SK-N-SH (cell line): ENCODE data around the gene RABGAP1L. TPM values are rescaled to one million over a fixed set of nuclear protein-coding genes. Genes with fewer than 3 reads are reported as not detected.
"Not testable (repeated sequence)": the region's sequence is repeated elsewhere in the genome, so short reads cannot be mapped to it uniquely, and the experiment has no call there.

Experiments
- CTCF ChIA-PET: fragments of 300-600, 350-600 bp; formaldehyde crosslinking; extraction: SDS; loops from one replicate; lab custom pipeline; 2021; lab: Yijun Ruan, JAX
- POLR2A ChIA-PET: fragments of 350-600 bp; sonication (Branson Sonifier 250); formaldehyde crosslinking; extraction: SDS; loops from one replicate; lab custom pipeline; 2020; ENCODE audit warnings: antibody characterized with exemption, inconsistent platforms; lab: Yijun Ruan, JAX
- DNase-seq: peaks from one replicate; pipeline ENCODE4 v3.0.0; 2012
- H2AFZ ChIP-seq: fragments of 200-600 bp; sonication (generic); 2 replicates; pipeline ENCODE4 v1.8.1; 2016; ENCODE audit warnings: antibody characterized with exemption, mild to moderate bottlenecking, low read depth
- H3F3A ChIP-seq: fragments of 200-600 bp; sonication (generic); replicated peaks from 2 replicates; pipeline ENCODE3; 2016; ENCODE audit warnings: antibody characterized with exemption, mild to moderate bottlenecking; ENCODE audit not compliant: insufficient read depth
- H3K27ac ChIP-seq, 2 experiments: fragments of 200-500 bp in 1 of 2; fragments of 200-600 bp in 1 of 2; sonication (Bioruptor generic) in 1 of 2; sonication (generic), shearing (Covaris generic) in 1 of 2; 2 replicates each; pipeline versions ENCODE4 v1.5.1 to v1.6.1; 2014 to 2016; ENCODE audit warnings: low read depth in 2 of 2, inconsistent platforms in 1 of 2, low read length in 1 of 2, mild to moderate bottlenecking in 1 of 2, mixed read lengths in 1 of 2
- H3K27me3 ChIP-seq: fragments of 200-600 bp; sonication (generic), shearing (Covaris generic); 2 replicates; pipeline ENCODE4 v1.6.1; 2016; ENCODE audit warnings: mixed run types; ENCODE audit not compliant: insufficient read depth
- H3K36me3 ChIP-seq, 2 experiments: fragments of 200-500 bp in 1 of 2; fragments of 200-600 bp in 1 of 2; sonication (Bioruptor generic) in 1 of 2; sonication (generic) in 1 of 2; replicated peaks in 1 of 2; 2 replicates each; pipeline versions ENCODE3 to v1.5.1; 2014 to 2016; ENCODE audit warnings: low read length in 1 of 2, mild to moderate bottlenecking in 1 of 2; ENCODE audit not compliant: insufficient read depth in 2 of 2, control insufficient read depth in 1 of 2
- H3K4me1 ChIP-seq, 2 experiments: fragments of 200-500 bp in 1 of 2; fragments of 200-600 bp in 1 of 2; sonication (Bioruptor generic) in 1 of 2; sonication (generic), shearing (Covaris generic) in 1 of 2; 2 replicates each; pipeline versions ENCODE4 v1.5.1 to v1.6.1; 2014 to 2016; ENCODE audit warnings: low read depth in 1 of 2, low read length in 1 of 2, mixed run types in 1 of 2; ENCODE audit not compliant: insufficient read depth in 2 of 2, control insufficient read depth in 1 of 2
- H3K4me2 ChIP-seq: fragments of 200-600 bp; sonication (generic), shearing (Covaris generic); 2 replicates; pipeline ENCODE4 v1.6.1; 2017; ENCODE audit warnings: mixed run types
- H3K4me3 ChIP-seq, 2 experiments: fragments of 200-500 bp in 1 of 2; fragments of 200-600 bp in 1 of 2; sonication (Bioruptor generic) in 1 of 2; sonication (generic), shearing (Covaris generic) in 1 of 2; 2 replicates each; pipeline versions ENCODE4 v1.5.1 to v1.8.1; 2014 to 2016; ENCODE audit warnings: low read depth in 2 of 2, inconsistent platforms in 1 of 2, low read length in 1 of 2, mild to moderate bottlenecking in 1 of 2, mixed read lengths in 1 of 2, moderate library complexity in 1 of 2
- H3K79me2 ChIP-seq: fragments of 200-600 bp; sonication (generic); 2 replicates; pipeline ENCODE4 v1.8.1; 2017; ENCODE audit warnings: mild to moderate bottlenecking; ENCODE audit not compliant: insufficient read depth
- H3K9ac ChIP-seq: fragments of 200-600 bp; sonication (generic); 2 replicates; pipeline ENCODE4 v1.6.1; 2017; ENCODE audit warnings: mixed run types
- H3K9me2 ChIP-seq: fragments of 200-600 bp; sonication (generic); 2 replicates; pipeline ENCODE4 v1.6.1; 2017; ENCODE audit warnings: mixed run types
- H3K9me3 ChIP-seq: fragments of 200-600 bp; sonication (generic); 2 replicates; pipeline ENCODE4 v1.6.1; 2017; ENCODE audit warnings: mixed run types, mild to moderate bottlenecking, moderate library complexity
- H4K20me1 ChIP-seq: fragments of 200-600 bp; sonication (generic); 2 replicates; pipeline ENCODE4 v1.6.1; 2017; ENCODE audit warnings: mild to moderate bottlenecking, mixed run types; ENCODE audit not compliant: insufficient read depth
- EP300 ChIP-seq, 2 experiments: IDR thresholded peaks; 2 replicates each; pipeline versions ENCODE4 v1.4.0 to v1.6.1; 2012; ENCODE audit warnings: borderline replicate concordance in 1 of 2, low read depth in 1 of 2, low read length in 1 of 2
- EZH2phosphoT487 ChIP-seq: fragments of 200-600 bp; sonication (generic); IDR thresholded peaks from 2 replicates; pipeline ENCODE4 v1.6.1; 2017; ENCODE audit warnings: low read depth, mixed run types, mild to moderate bottlenecking, antibody characterized with exemption, moderate library complexity, borderline replicate concordance
- FOSL2 ChIP-seq: IDR thresholded peaks from 2 replicates; pipeline ENCODE4 v1.4.0; 2012; ENCODE audit warnings: low read depth, mild to moderate bottlenecking, moderate library complexity, borderline replicate concordance
- FOXM1 ChIP-seq: IDR thresholded peaks from 2 replicates; pipeline ENCODE4 v1.4.0; 2012; ENCODE audit warnings: low read depth, mild to moderate bottlenecking
- GATA2 ChIP-seq: sonication (generic); formaldehyde crosslinking; IDR thresholded peaks from 2 replicates; pipeline ENCODE4 v1.5.0; 2020; ENCODE audit warnings: mild to moderate bottlenecking, missing genetic modification reagents
- POLR2AphosphoS5 ChIP-seq: IDR thresholded peaks from 2 replicates; pipeline ENCODE4 v1.6.1; 2012; ENCODE audit warnings: low read depth, low read length
- SMC3 ChIP-seq: IDR thresholded peaks from 2 replicates; pipeline ENCODE4 v1.6.1; 2012; ENCODE audit warnings: low read depth, low read length, improper control_type of control experiment
- TAF1 ChIP-seq: IDR thresholded peaks from 2 replicates; pipeline ENCODE4 v1.6.1; 2012; ENCODE audit warnings: low read depth, mild to moderate bottlenecking, low read length, moderate library complexity, borderline replicate concordance
- TEAD4 ChIP-seq: IDR thresholded peaks from 2 replicates; pipeline ENCODE4 v1.4.0; 2012; ENCODE audit warnings: mild to moderate bottlenecking, borderline replicate concordance; ENCODE audit not compliant: insufficient read depth
- YY1 ChIP-seq: IDR thresholded peaks from 2 replicates; pipeline ENCODE4 v1.4.0; 2012; ENCODE audit warnings: low read depth, mild to moderate bottlenecking
- WGBS: methylation state at CpG from one replicate; pipeline ENCODE4 v1.1.6; 2017; ENCODE audit warnings: low lambda C conversion rate; 5-methylcytosine and 5-hydroxymethylcytosine counted together
- polyA plus RNA-seq, 3 experiments: library from polyadenylated mRNA; depleted of rRNA; stranded (reverse); fragments of >200 nt; gene quantifications; 2 replicates each; pipeline ENCODE4 v1.2.3, GENCODE V29; 2012
- TF ChIP-seq, protein P1 (sequence below): fragments of 150-350 bp; IDR thresholded peaks from 2 replicates; pipeline ENCODE4 v1.6.1; 2017; ENCODE audit warnings: antibody characterized with exemption, low read length, low read depth, borderline replicate concordance
- TF ChIP-seq, protein P2 (sequence below): fragments of 200-600 bp; sonication (generic); IDR thresholded peaks from 2 replicates; pipeline ENCODE4 v1.6.1; 2017; ENCODE audit warnings: antibody characterized with exemption, mild to moderate bottlenecking, moderate library complexity

RABGAP1L gene
- polyA plus RNA-seq, 1 of the 3 experiments (the other 2 are of a cell fraction), result 7.2 TPM

- H3F3A ChIP-seq, result no peaks in the 10 kb centered on the region
- H3K4me1 ChIP-seq, result no peaks in the 10 kb centered on the region
- no peaks in the 10 kb centered on the region for H3K27me3 ChIP-seq
- TF ChIP-seq, protein P1, sequence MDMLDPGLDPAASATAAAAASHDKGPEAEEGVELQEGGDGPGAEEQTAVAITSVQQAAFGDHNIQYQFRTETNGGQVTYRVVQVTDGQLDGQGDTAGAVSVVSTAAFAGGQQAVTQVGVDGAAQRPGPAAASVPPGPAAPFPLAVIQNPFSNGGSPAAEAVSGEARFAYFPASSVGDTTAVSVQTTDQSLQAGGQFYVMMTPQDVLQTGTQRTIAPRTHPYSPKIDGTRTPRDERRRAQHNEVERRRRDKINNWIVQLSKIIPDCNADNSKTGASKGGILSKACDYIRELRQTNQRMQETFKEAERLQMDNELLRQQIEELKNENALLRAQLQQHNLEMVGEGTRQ, result no peak
- TF ChIP-seq POLR2AphosphoS5 (no peak), SMC3 (no peak)
- TF ChIP-seq, all 33 proteins: peak for 0
- H3K36me3 ChIP-seq, result no peaks in the 10 kb centered on the region
- POLR2A ChIA-PET, result no interaction called here
- H3K4me2 ChIP-seq, result no peak overlapping the region
- H2AFZ ChIP-seq, result no peak overlapping the region
- WGBS, result 22% methylated on average over 3 of the region's 3 CpGs
- H3K9ac ChIP-seq, result no peak overlapping the region
- H3K27ac ChIP-seq, result no peak overlapping the region
- CTCF ChIA-PET, result interaction anchor here (1.0 kb wide), 1 partner anchor 211 kb away, joined by 3 read pairs; no protein-coding TSS in a partner anchor
- H4K20me1 ChIP-seq, result no peaks in the 10 kb centered on the region
- H3K9me2 ChIP-seq, result no peaks in the 10 kb centered on the region
- H3K4me3 ChIP-seq, result no peak overlapping the region
- no peaks in the 10 kb centered on the region for H3K79me2 ChIP-seq
- no peak for DNase-seq
- no peaks in the 10 kb centered on the region for H3K9me3 ChIP-seq
These were observed 883.3 kb downstream of the RABGAP1L start for GRCh38 chr1:175042650-175043049.

DNA sequence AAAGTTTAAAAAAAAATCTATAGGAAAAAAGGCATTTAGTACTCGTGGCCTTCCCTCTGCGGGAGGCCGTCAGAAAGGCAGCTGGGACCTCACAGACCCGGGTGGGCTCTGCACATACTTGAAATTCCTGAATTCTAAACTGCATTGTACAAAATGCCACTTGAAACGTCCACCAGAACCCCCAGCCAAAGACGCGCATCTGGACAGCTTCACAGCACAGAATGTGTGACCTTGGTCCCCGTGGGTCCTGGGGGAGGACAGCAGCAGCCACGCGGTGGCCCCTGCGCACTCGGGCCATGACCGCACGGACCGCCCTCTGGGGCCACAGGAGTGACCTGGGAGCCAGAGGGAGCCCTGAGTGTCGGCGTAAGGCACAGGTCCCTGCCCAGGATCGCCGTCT is 884.5 kb downstream of the RABGAP1L start:
- no peaks in the 10 kb centered on the region for H3F3A ChIP-seq
- no peak overlapping the region for H3K4me2 ChIP-seq
- WGBS, result 50% methylated on average over 17 of the region's 19 CpGs
- CTCF ChIA-PET, result no interaction called here
- no peak overlapping the region for H2AFZ ChIP-seq
- H3K79me2 ChIP-seq, result no peaks in the 10 kb centered on the region
- H3K27ac ChIP-seq, result no peak overlapping the region
- DNase-seq, result no peak
- H3K27me3 ChIP-seq, result no peaks in the 10 kb centered on the region
- H3K9ac ChIP-seq, result no peak overlapping the region
- no peaks in the 10 kb centered on the region for H3K9me3 ChIP-seq
- H3K4me1 ChIP-seq, result no peaks in the 10 kb centered on the region
- POLR2A ChIA-PET, result no interaction called here
- no peak for TF ChIP-seq EZH2phosphoT487
- TF ChIP-seq YY1, result no peak
- TF ChIP-seq FOXM1, result no peak
- no peak for TF ChIP-seq TAF1
- TF ChIP-seq SMC3, result no peak
- no peak for TF ChIP-seq GATA2 (CRISPR knock-in tag)
- no peak for TF ChIP-seq EP300 (IDR thresholded peaks at IDR 0.05; ENCODE audit: borderline replicate concordance in 1 of 2, low read depth in 1 of 2, low read length in 1 of 2)
- TF ChIP-seq, protein P2, sequence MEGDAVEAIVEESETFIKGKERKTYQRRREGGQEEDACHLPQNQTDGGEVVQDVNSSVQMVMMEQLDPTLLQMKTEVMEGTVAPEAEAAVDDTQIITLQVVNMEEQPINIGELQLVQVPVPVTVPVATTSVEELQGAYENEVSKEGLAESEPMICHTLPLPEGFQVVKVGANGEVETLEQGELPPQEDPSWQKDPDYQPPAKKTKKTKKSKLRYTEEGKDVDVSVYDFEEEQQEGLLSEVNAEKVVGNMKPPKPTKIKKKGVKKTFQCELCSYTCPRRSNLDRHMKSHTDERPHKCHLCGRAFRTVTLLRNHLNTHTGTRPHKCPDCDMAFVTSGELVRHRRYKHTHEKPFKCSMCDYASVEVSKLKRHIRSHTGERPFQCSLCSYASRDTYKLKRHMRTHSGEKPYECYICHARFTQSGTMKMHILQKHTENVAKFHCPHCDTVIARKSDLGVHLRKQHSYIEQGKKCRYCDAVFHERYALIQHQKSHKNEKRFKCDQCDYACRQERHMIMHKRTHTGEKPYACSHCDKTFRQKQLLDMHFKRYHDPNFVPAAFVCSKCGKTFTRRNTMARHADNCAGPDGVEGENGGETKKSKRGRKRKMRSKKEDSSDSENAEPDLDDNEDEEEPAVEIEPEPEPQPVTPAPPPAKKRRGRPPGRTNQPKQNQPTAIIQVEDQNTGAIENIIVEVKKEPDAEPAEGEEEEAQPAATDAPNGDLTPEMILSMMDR, result no peak
- no peak for TF ChIP-seq TEAD4
- TF ChIP-seq FOSL2, result no peak
- no peaks in the 10 kb centered on the region for H4K20me1 ChIP-seq
- no peak overlapping the region for H3K4me3 ChIP-seq
- no peaks in the 10 kb centered on the region for H3K36me3 ChIP-seq
- no peaks in the 10 kb centered on the region for H3K9me2 ChIP-seq

DNA sequence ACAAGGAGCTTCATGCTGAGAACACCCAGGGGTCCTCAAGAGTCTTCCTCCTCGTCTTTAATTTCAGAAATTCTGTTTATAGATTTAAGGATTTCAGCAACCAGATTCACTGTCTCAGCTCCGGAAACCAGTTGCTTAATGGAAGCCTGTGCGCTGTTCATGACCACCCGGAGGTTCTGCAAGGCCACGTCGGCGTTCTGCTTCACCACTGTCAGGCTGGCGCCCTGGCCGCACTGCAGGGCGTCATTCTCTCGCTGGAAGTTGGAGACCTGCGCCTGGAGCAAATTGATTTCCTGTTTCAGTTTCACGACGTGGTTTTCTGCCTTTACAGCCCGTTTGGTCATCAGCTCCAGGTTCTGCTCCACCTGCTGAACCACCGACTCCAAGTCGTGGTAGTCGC is 885.3 kb downstream of the RABGAP1L start:
- H3K9ac ChIP-seq, H3K9me3 ChIP-seq, H2AFZ ChIP-seq, POLR2A ChIA-PET, H3K79me2 ChIP-seq, H3K4me2 ChIP-seq, H3F3A ChIP-seq, DNase-seq, H3K9me2 ChIP-seq, H3K4me1 ChIP-seq, H3K27me3 ChIP-seq, H3K36me3 ChIP-seq, H3K27ac ChIP-seq, H3K4me3 ChIP-seq, H4K20me1 ChIP-seq, CTCF ChIA-PET: not testable (repeated sequence)
- whole genome bisulfite sequencing, result 65% methylated on average over 18 of the region's 18 CpGs
